GM12892 (cell line): ENCODE results near the gene PIGW.

Experiments
- POLR2A ChIP-seq: IDR thresholded peaks from 2 replicates; pipeline ENCODE4 v1.6.1; 2011; ENCODE audit warnings: low read depth, low read length, control low read depth
- POLR2AphosphoS5 ChIP-seq: IDR thresholded peaks from 2 replicates; pipeline ENCODE4 v1.6.1; 2011; ENCODE audit warnings: low read depth, low read length, control low read depth
- TAF1 ChIP-seq: IDR thresholded peaks from 2 replicates; pipeline ENCODE4 v1.6.1; 2011; ENCODE audit warnings: low read depth, mild to moderate bottlenecking, control low read depth, low read length, borderline replicate concordance

DNA sequence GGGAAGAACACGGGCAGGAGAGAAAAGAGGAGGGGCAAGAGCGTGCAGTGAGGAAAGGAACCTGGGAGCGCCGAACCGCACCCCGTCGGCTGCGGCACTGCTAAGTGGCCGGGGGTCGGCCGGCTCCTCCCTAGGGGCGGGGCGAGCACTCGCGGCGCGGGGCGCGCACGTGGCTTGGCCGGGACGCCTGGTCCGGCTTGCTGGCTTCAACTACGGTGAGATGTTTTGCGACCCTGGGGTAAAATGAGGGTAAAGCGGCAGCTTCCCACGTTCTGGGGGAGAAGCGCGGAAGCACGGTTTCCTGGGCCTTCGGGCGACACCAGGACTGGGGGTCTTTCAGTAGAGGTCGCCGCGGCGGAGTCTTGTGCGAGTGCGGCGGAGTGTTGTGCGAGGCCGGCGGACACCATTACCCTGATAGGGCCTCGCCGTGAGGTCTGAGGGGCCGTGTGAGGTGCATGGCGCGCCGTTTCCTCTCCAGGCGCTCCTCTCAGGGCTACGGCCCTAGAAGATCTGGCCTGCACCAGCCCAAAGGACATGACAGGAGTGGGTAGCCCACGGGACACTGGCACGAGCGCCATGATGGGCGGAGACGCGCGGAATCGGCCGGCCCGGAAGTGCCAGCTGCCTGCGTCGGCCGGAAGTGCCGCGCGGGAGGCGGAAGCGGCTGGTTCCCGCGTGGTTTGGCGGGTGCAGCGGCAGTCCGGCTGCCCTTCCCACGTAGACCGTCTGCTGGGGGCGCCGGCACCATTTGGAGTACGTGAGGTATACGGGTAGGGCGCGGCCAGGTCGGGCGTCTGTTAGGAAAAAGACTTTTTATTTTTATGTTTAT is at the start of gene PIGW, which contains the start of gene MYO19:
- peak; percentile 95 for TF ChIP-seq POLR2AphosphoS5
- peak; percentile 99 for TF ChIP-seq POLR2A
- TF ChIP-seq TAF1 = peak; percentile 96
